HG02610 (cell line): ENCODE results near the gene SPSB3.

Experiments
- ATAC-seq: cut with Tn5 transposase; IDR thresholded peaks from one replicate; pipeline ENCODE4 v1.9.1; 2021; ENCODE audit warnings: mild to moderate bottlenecking, moderate library complexity; ENCODE audit not compliant: unreplicated experiment

The SPSB3 gene

GRCh38 chr16:1775846-1776671 is 6.3 kb downstream of the SPSB3 start:
- ATAC-seq = no peak

GRCh38 chr16:1775006-1775845 is 7.1 kb downstream of the SPSB3 start:
- no peak for ATAC-seq

GRCh38 chr16:1774448-1774780 is 8.0 kb downstream of the SPSB3 start:
- no peak for ATAC-seq

GRCh38 chr16:1773703-1774447 is 8.5 kb downstream of the SPSB3 start:
- no peak for ATAC-seq

- ATAC-seq = no peak
Observed at GRCh38 chr16:1772908-1773702, 9.3 kb downstream of the SPSB3 start, which contains the start of gene MRPS34. Gene MRPS34 (minus strand): TSS chr16:1773134. CDS start chr16:1773119, 15 bp downstream.

- ATAC-seq = no peak
Observed at GRCh38 chr16:1772362-1772907, 9.9 kb downstream of the SPSB3 start, which contains the start of gene EME2. Gene EME2 (plus strand): TSS chr16:1772810. CDS start chr16:1773228, 418 bp downstream.

- ATAC-seq = no peak
Observed at GRCh38 chr16:1771864-1772361, 10.5 kb downstream of the SPSB3 start.

GRCh38 chr16:1771188-1771863 is 11.0 kb downstream of the SPSB3 start, which contains the start of gene NME3:
Gene NME3 (minus strand): TSS chr16:1771543. CDS start chr16:1771534, 9 bp downstream.
- ATAC-seq = no peak

GRCh38 chr16:1770328-1771187 is 11.8 kb downstream of the SPSB3 start:
- ATAC-seq = no peak

- ATAC-seq = no peak
Observed at GRCh38 chr16:1769402-1770300, 12.7 kb downstream of the SPSB3 start.

- ATAC-seq = no peak
Observed at GRCh38 chr16:1768767-1769401, 13.5 kb downstream of the SPSB3 start.

GRCh38 chr16:1768061-1768766 is 14.2 kb downstream of the SPSB3 start:
- no peak for ATAC-seq

GRCh38 chr16:1767116-1767994 is 15.0 kb downstream of the SPSB3 start:
- ATAC-seq = no peak

GRCh38 chr16:1766701-1767100 is 15.7 kb downstream of the SPSB3 start:
- no peak for ATAC-seq

- ATAC-seq = no peak
Observed at GRCh38 chr16:1766231-1766630, 16.1 kb downstream of the SPSB3 start.
